SU-DHL-6 (cell line): Measurements from ENCODE around the gene COL13A1.

ENCODE experiments used
- H2AFZ ChIP-seq: fragments of 200-600 bp; sonication (generic); 2 replicates; pipeline ENCODE4 v1.6.1; 2014; ENCODE audit warnings: low read depth, mild to moderate bottlenecking, moderate library complexity, mixed read lengths, antibody characterized with exemption, low read length; ENCODE audit not compliant: severe bottlenecking
- H3F3A ChIP-seq: fragments of 200-600 bp; shearing (Covaris generic); 2 replicates; pipeline ENCODE4 v1.6.0; 2016; ENCODE audit warnings: antibody characterized with exemption, mild to moderate bottlenecking; ENCODE audit not compliant: insufficient read depth
- H3K27ac ChIP-seq: fragments of 200-600 bp; sonication (generic); 2 replicates; pipeline ENCODE4 v1.5.1; 2016; ENCODE audit warnings: low read depth, mild to moderate bottlenecking, low read length, moderate library complexity, mixed read lengths
- H3K27me3 ChIP-seq: fragments of 200-600 bp; sonication (generic), shearing (Covaris generic); 2 replicates; pipeline ENCODE4 v1.6.0; 2014; ENCODE audit warnings: mild to moderate bottlenecking, low read length
- H3K36me3 ChIP-seq: fragments of 200-600 bp; sonication (generic); 2 replicates; pipeline ENCODE4 v1.6.1; 2014; ENCODE audit warnings: mild to moderate bottlenecking, low read length, mixed read lengths
- H3K4me2 ChIP-seq: fragments of 300-600, 200-600 bp; shearing (Covaris generic), sonication (generic); 2 replicates; pipeline ENCODE4 v1.6.0; 2014; ENCODE audit warnings: low read length, low read depth, mild to moderate bottlenecking; ENCODE audit not compliant: poor library complexity, severe bottlenecking
- H3K4me3 ChIP-seq: fragments of 200-600 bp; sonication (generic); 2 replicates; pipeline ENCODE4 v1.5.1; 2014; ENCODE audit warnings: antibody characterized with exemption, low read length, mild to moderate bottlenecking, mixed read lengths; ENCODE audit not compliant: insufficient read depth, poor library complexity, severe bottlenecking
- H3K79me2 ChIP-seq: fragments of 200-600 bp; sonication (generic); 2 replicates; pipeline ENCODE4 v1.6.1; 2014; ENCODE audit warnings: mild to moderate bottlenecking, low read length, moderate library complexity; ENCODE audit not compliant: insufficient read depth
- H3K9ac ChIP-seq: fragments of 200-600 bp; sonication (generic); 2 replicates; pipeline ENCODE4 v1.7.0; 2014; ENCODE audit warnings: mild to moderate bottlenecking, low read length
- H3K9me2 ChIP-seq: fragments of 200-600 bp; sonication (generic); replicated peaks from 2 replicates; pipeline ENCODE4 v1.6.1; 2014; ENCODE audit warnings: low read length; ENCODE audit not compliant: insufficient read depth
- H3K9me3 ChIP-seq: fragments of 200-600 bp; sonication (generic); 2 replicates; pipeline ENCODE4 v1.6.1; 2014; ENCODE audit warnings: low read length, mixed read lengths; ENCODE audit not compliant: insufficient read depth
- H4K20me1 ChIP-seq: fragments of 200-600 bp; sonication (generic); 2 replicates; pipeline ENCODE4 v1.6.1; 2014; ENCODE audit warnings: low read depth, mild to moderate bottlenecking, antibody characterized with exemption, low read length, moderate library complexity, mixed read lengths
- EZH2phosphoT487 ChIP-seq: fragments of 200-600 bp; sonication (generic), shearing (Covaris generic); conservative IDR thresholded peaks from 2 replicates; pipeline ENCODE4 v1.6.1; 2018; ENCODE audit warnings: mild to moderate bottlenecking, antibody characterized with exemption, low read length, moderate library complexity, mixed read lengths
- TF ChIP-seq, protein P1 (sequence below): fragments of 200-600 bp; sonication (generic); IDR thresholded peaks from one replicate; pipeline ENCODE4 v1.5.1; 2017; ENCODE audit warnings: antibody characterized with exemption, mild to moderate bottlenecking, low read length, moderate library complexity; ENCODE audit not compliant: insufficient read depth, poor library complexity, severe bottlenecking

COL13A1 gene

DNA sequence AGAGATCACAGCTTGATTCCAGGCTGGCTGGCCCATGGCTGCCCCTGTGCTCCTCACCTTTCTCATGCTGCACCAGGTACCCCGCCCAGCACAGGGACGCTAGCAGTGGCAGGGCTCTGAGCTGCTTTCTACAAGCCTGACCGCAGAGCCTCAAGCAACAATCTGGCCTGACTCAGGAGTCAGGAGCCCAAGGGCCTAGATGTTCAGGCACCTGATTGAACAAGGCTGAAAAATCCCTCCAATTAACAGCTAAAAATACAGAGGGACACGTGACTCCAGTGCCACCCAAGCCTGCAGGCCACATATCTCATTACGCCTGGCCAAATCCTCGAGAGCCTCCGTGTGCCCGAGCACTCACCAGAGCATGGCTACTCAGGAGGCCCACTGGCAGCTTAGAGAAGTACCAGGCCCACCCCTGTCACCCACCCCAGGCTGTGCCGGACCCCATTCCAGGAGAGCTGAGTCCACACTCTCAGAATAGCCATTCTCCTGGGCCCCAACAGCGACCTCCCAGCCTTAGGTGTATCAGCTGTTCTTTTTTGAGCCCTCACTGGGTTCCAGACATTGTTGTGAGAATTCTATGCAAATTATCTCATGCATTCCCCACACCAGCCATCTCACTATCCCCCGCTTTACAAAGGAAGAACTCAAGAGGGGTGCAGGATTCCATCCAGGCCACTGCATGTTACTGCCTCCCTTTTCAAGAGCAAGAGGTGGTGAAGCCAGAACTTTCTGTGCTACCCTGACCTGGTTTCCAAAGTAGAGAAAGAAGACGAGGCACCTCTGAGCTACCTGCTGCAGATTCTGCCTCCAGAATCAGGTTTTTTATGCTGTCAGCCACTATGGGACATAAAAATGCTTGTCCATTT lies 98.3 kb downstream of the COL13A1 start:
- H4K20me1 ChIP-seq, result no peaks in the 10 kb centered on the region
- H3K79me2 ChIP-seq, result no peaks in the 10 kb centered on the region
- no peak overlapping the region for H3K9ac ChIP-seq
- H3K27ac ChIP-seq, result no peak overlapping the region
- H3F3A ChIP-seq, result no peaks in the 10 kb centered on the region
- no peak overlapping the region for H3K4me3 ChIP-seq
- H3K4me2 ChIP-seq, result no peak overlapping the region
- no peaks in the 10 kb centered on the region for H3K9me2 ChIP-seq
- H3K9me3 ChIP-seq, result no peaks in the 10 kb centered on the region
- no peaks in the 10 kb centered on the region for H3K27me3 ChIP-seq
- H2AFZ ChIP-seq, result no peak overlapping the region
- no peaks in the 10 kb centered on the region for H3K36me3 ChIP-seq
- TF ChIP-seq, protein P1, sequence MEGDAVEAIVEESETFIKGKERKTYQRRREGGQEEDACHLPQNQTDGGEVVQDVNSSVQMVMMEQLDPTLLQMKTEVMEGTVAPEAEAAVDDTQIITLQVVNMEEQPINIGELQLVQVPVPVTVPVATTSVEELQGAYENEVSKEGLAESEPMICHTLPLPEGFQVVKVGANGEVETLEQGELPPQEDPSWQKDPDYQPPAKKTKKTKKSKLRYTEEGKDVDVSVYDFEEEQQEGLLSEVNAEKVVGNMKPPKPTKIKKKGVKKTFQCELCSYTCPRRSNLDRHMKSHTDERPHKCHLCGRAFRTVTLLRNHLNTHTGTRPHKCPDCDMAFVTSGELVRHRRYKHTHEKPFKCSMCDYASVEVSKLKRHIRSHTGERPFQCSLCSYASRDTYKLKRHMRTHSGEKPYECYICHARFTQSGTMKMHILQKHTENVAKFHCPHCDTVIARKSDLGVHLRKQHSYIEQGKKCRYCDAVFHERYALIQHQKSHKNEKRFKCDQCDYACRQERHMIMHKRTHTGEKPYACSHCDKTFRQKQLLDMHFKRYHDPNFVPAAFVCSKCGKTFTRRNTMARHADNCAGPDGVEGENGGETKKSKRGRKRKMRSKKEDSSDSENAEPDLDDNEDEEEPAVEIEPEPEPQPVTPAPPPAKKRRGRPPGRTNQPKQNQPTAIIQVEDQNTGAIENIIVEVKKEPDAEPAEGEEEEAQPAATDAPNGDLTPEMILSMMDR, result no peak
- TF ChIP-seq EZH2phosphoT487, result no peak

DNA sequence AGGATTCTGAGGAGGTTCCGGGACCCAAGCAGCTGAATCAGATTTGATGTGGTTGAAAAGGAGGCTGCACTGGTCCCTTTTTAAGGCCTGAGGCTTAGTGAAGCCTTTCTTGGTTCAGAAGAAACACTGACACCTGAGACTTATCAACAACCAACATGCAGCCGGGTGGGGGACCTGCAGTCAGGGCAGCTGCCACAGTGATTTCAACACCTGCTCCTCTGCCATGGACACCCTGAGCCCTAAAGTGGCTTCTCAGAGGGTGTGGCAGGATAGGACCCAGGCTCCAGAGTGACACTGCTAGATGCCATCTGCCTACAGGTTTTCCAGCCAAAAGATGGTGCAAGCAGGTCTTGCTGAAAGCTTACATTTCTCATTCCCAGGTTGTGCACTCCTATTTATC lies 99.3 kb downstream of the COL13A1 start:
- Histone ChIP-seq H3K79me2 (no peaks in the 10 kb centered on the region), H4K20me1 (no peaks in the 10 kb centered on the region), H3K27me3 (no peaks in the 10 kb centered on the region), H3K9me2 (no peaks in the 10 kb centered on the region), H3K9ac (no peak overlapping the region), H3K9me3 (no peaks in the 10 kb centered on the region), H3K36me3 (no peaks in the 10 kb centered on the region), H3F3A (no peaks in the 10 kb centered on the region), H3K4me2 (no peak overlapping the region), H2AFZ (no peak overlapping the region), H3K4me3 (no peak overlapping the region), H3K27ac (no peak overlapping the region)
- TF ChIP-seq EZH2phosphoT487, result no peak
- TF ChIP-seq, protein P1, result no peak

DNA sequence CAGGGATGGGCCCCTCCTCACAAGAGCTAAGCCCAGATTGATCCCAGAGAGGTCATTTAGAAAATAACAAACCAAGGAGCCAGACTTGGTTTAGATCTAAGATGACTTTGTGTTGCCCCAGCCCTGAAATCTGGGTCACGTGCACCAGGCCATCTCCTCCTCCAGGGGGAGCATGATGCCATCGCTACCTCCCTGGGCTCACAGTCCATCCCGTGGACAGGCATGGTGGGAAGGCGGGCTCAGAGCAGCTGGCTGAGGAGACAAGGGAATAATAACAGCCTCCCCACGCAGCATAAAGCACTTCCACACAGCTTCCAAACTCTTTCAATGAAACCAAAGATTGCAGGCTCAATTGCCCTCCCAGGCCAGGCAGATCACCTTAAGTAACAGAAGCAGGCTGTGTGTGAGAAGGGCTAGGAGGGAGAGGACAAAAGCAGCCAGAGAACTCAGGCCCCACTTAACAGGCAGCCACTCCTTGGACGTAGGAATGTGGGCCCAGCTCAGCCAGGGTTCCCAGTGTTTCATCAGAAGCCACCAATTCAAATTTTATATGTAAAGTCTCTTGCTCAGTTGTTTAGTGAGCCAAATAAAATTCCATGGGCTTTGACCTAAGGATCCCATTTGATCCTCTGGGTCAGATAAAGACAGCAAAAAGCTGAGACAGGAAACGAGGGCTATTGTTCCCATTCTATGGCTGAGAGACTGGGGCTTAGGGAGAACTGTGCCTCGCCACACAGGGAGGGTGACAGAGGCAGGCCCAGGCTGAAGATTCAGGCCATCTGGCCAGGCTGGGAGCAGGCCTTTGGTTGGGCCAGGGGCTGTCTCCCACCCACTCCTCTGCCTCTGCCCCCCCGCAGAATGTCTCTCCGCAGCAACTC lies 100.2 kb downstream of the COL13A1 start:
- Histone ChIP-seq H4K20me1 (no peaks in the 10 kb centered on the region), H3K4me2 (no peak overlapping the region), H3K36me3 (no peaks in the 10 kb centered on the region), H3K9me2 (no peaks in the 10 kb centered on the region), H3K27ac (no peak overlapping the region), H3K4me3 (no peak overlapping the region), H3K79me2 (no peaks in the 10 kb centered on the region), H3K9me3 (no peaks in the 10 kb centered on the region), H2AFZ (no peak overlapping the region), H3K27me3 (no peaks in the 10 kb centered on the region), H3F3A (no peaks in the 10 kb centered on the region), H3K9ac (no peak overlapping the region)
- TF ChIP-seq, protein P1, result peak; percentile 30
- TF ChIP-seq EZH2phosphoT487, result no peak
